ENCODE measurements around the gene CEP170B.

GRCh38 chr14:104863131-104863862 is 1.8 kb upstream of the CEP170B start:
- TF ChIP-seq, protein P1, sequence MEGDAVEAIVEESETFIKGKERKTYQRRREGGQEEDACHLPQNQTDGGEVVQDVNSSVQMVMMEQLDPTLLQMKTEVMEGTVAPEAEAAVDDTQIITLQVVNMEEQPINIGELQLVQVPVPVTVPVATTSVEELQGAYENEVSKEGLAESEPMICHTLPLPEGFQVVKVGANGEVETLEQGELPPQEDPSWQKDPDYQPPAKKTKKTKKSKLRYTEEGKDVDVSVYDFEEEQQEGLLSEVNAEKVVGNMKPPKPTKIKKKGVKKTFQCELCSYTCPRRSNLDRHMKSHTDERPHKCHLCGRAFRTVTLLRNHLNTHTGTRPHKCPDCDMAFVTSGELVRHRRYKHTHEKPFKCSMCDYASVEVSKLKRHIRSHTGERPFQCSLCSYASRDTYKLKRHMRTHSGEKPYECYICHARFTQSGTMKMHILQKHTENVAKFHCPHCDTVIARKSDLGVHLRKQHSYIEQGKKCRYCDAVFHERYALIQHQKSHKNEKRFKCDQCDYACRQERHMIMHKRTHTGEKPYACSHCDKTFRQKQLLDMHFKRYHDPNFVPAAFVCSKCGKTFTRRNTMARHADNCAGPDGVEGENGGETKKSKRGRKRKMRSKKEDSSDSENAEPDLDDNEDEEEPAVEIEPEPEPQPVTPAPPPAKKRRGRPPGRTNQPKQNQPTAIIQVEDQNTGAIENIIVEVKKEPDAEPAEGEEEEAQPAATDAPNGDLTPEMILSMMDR (conservative IDR thresholded peaks at IDR 0.05 in 1 of 2, IDR thresholded peaks at IDR 0.05 in 1 of 2; ENCODE audit: extremely low read depth in 1 of 2, insufficient read depth in 1 of 2, low read depth in 1 of 2, low read length in 2 of 2), result no peak
- no peak for TF ChIP-seq EZH2 (IDR thresholded peaks at IDR 0.05; ENCODE audit: borderline replicate concordance, low read length)

Data from mammary epithelial cell (primary cell).